D721Med (cell line): Measurements from ENCODE around the gene EIF4G1.
"Not testable (repeated sequence)": the region's sequence is repeated elsewhere in the genome, so short reads cannot be mapped to it uniquely, and the experiment has no call there.

Experiments
- DNase-seq: peaks from one replicate; pipeline ENCODE4 v3.0.0; 2011; ENCODE audit warnings: low spot score; ENCODE audit not compliant: insufficient read length
- FAIRE-seq: peaks from 2 replicates; lab custom pipeline; 2011; peaks lifted over from hg19 to GRCh38; lab: Jason Lieb, UNC
- CTCF ChIP-seq: IDR thresholded peaks from 2 replicates; pipeline ENCODE4 v1.5.1; 2012; ENCODE audit warnings: mild to moderate bottlenecking, control low read depth; ENCODE audit not compliant: insufficient read depth; ENCODE audit errors: missing control alignments

The EIF4G1 gene

DNA sequence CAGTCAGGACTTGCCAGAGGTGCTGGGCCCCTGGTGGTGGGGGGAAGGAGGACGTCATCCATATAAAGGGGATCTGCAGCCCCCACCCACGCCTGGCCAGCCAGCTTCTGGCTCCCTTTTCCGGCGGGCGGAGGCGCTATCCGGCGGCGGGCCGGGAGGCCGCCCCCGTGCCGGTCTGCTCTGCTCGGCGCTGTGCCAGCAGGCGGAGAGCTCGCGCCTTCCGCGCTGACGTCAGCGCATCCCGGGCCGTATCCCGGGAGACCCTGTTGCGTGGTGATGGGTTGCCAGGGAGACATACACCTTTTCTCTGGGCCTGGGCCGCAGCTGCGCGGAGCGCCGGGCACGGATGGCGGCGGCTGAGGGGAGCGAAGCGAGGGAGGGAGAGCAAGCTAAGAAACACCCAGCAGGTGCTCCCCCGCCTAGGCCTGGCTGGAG is 24.1 kb downstream of the EIF4G1 start:
- peak; percentile 94 for DNase-seq
- TF ChIP-seq CTCF, result no peak

GRCh38 chr3:184339001-184339400 is 24.6 kb downstream of the EIF4G1 start:
- TF ChIP-seq CTCF, result no peak
- FAIRE-seq (no peak), DNase-seq (no peak)

More for the DNA sequence above, 24.1 kb downstream of the EIF4G1 start:
- no peak for FAIRE-seq

DNA sequence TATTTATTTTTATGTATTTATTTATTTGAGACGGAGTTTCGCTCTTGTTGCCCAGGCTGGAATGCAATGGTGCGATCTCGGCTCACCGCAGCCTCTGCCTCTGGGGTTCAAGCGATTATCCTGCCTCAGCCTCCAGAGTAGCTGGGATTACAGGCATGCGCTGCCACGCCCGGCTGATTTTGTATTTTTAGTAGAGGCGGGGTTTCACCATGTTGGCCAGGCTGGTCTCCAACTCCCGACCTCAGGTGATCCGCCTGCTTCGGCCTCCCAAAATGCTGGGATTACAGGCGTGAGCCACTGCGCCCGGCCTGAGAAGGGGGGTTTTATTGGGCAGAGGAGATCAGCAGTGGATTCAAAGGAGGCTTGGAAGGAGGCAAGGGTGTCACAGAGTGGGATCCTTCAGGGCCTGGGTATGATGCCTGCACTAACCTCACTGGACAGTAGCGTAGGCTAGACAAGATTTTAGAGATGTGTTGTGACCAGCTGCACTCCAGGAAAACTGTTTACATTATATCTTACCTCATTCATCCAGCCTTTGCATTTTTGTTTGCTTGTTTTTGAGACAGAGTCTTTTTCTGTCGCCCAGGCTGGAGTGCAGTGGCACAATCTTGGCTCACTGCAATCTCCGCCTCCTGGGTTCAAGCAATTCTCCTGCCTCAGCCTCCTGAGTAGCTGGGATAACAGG is 25.2 kb downstream of the EIF4G1 start:
- not testable (repeated sequence) for DNase-seq, FAIRE-seq

DNA sequence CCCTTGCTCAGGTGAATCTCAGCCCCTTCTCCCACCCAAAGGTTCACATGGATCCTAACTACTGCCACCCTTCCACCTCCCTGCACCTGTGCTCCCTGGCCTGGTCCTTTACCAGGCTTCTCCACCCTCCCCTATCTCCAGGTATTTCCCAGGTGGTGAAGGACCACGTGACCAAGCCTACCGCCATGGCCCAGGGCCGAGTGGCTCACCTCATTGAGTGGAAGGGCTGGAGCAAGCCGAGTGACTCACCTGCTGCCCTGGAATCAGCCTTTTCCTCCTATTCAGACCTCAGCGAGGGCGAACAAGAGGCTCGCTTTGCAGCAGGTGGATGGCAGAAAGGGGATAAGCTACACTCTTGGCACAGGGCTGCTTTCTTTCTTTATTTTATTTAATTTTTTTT is 27.5 kb downstream of the EIF4G1 start:
- DNase-seq (no peak), FAIRE-seq (no peak)
- no peak for TF ChIP-seq CTCF

- FAIRE-seq, result no peak
- no peak for DNase-seq
- TF ChIP-seq CTCF, result no peak
Observed at GRCh38 chr3:184343200-184343876, 28.9 kb downstream of the EIF4G1 start.

DNA sequence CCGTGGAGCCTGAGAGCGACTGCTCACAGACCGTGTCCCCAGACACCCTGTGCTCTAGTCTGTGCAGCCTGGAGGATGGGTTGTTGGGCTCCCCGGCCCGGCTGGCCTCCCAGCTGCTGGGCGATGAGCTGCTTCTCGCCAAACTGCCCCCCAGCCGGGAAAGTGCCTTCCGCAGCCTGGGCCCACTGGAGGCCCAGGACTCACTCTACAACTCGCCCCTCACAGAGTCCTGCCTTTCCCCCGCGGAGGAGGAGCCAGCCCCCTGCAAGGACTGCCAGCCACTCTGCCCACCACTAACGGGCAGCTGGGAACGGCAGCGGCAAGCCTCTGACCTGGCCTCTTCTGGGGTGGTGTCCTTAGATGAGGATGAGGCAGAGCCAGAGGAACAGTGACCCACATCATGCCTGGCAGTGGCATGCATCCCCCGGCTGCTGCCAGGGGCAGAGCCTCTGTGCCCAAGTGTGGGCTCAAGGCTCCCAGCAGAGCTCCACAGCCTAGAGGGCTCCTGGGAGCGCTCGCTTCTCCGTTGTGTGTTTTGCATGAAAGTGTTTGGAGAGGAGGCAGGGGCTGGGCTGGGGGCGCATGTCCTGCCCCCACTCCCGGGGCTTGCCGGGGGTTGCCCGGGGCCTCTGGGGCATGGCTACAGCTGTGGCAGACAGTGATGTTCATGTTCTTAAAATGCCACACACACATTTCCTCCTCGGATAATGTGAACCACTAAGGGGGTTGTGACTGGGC is 30.3 kb downstream of the EIF4G1 start:
- no peak for DNase-seq
- no peak for FAIRE-seq
- TF ChIP-seq CTCF, result no peak

DNA sequence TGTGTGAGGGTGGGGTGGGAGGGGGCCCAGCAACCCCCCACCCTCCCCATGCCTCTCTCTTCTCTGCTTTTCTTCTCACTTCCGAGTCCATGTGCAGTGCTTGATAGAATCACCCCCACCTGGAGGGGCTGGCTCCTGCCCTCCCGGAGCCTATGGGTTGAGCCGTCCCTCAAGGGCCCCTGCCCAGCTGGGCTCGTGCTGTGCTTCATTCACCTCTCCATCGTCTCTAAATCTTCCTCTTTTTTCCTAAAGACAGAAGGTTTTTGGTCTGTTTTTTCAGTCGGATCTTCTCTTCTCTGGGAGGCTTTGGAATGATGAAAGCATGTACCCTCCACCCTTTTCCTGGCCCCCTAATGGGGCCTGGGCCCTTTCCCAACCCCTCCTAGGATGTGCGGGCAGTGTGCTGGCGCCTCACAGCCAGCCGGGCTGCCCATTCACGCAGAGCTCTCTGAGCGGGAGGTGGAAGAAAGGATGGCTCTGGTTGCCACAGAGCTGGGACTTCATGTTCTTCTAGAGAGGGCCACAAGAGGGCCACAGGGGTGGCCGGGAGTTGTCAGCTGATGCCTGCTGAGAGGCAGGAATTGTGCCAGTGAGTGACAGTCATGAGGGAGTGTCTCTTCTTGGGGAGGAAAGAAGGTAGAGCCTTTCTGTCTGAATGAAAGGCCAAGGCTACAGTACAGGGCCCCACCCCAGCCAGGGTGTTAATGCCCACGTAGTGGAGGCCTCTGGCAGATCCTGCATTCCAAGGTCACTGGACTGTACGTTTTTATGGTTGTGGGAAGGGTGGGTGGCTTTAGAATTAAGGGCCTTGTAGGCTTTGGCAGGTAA is 31.1 kb downstream of the EIF4G1 start:
- no peak for FAIRE-seq
- peak; percentile 31 for TF ChIP-seq CTCF
- no peak for DNase-seq
